Measurements from ENCODE around the gene URB2. TPM values are rescaled to one million over a fixed set of nuclear protein-coding genes. Genes with fewer than 3 reads are reported as not detected.
"Not testable (repeated sequence)": the region's sequence is repeated elsewhere in the genome, so short reads cannot be mapped to it uniquely, and the experiment has no call there.

Gene URB2
- total RNA-seq, 4 donors from 2014 or later: 2.6 to 6.5 (median 3.2) TPM

DNA sequence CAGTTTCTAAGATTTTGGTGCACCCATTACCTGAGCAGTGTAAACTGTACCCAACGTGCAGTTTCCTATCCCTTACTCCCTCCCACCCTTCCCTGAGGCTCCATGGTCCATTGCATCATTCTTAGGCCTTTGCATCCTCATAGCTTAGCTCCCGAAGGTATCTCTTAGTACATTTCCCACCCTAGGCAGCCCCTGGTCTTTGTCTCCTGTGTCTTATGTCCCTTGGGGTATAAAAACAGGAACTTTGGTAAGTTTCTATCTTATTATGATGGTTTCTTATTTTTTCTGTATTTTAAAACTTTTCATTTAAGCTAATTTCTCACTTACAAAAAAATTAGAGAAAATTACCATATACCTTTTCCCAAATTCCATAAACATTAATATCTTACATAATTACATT, 78.1 kb downstream of the URB2 start:
- Histone ChIP-seq H3K4me1 (no peaks in the 10 kb centered on the region), H3K9me3 (peaks cover 0 to 8% of the 10 kb centered on the region in 2 donors), H3K36me3 (no peaks in the 10 kb centered on the region), H3K27me3 (no peaks in the 10 kb centered on the region), H3K4me3 (no peak overlapping the region), H3K27ac (no peak overlapping the region)
- no peak for DNase-seq
- 71 to 85% methylated on average over 2 of the region's 2 CpGs for WGBS, 2 donors (ENCODE audit: low coverage in 1 of 2)
- no peak for TF ChIP-seq EP300 (IDR thresholded peaks at IDR 0.05; ENCODE audit: low read depth)
- intact Hi-C loops (cut with DNase I; ENCODE audit: low total_unique reads): no loop called here
- in situ Hi-C loops (cut with MboI; ENCODE audit: low pct_ligation_motif_present in 1 of 4, low pct_unique_long_range_greater_than_20kb in 1 of 4, low sequenced_read_pairs in 3 of 4): no loop called here

GRCh38 chr1:229705152-229705551, 79.1 kb downstream of the URB2 start:
- H3K36me3 ChIP-seq; H3K4me1 ChIP-seq; DNase-seq; H3K27ac ChIP-seq; H3K27me3 ChIP-seq; intact Hi-C loops (cut with DNase I; ENCODE audit: low total_unique reads); in situ Hi-C loops (cut with MboI; ENCODE audit: low pct_ligation_motif_present in 1 of 4, low pct_unique_long_range_greater_than_20kb in 1 of 4, low sequenced_read_pairs in 3 of 4); H3K4me3 ChIP-seq; H3K9me3 ChIP-seq: not testable (repeated sequence)
- WGBS, 2 donors (ENCODE audit: low coverage in 1 of 2): 87 to 100% methylated on average over 2 of the region's 2 CpGs

GRCh38 chr1:229707127-229707526, 81.1 kb downstream of the URB2 start:
- DNase-seq; intact Hi-C loops (cut with DNase I; ENCODE audit: low total_unique reads); H3K36me3 ChIP-seq; in situ Hi-C loops (cut with MboI; ENCODE audit: low pct_ligation_motif_present in 1 of 4, low pct_unique_long_range_greater_than_20kb in 1 of 4, low sequenced_read_pairs in 3 of 4); H3K9me3 ChIP-seq; H3K4me3 ChIP-seq; H3K27ac ChIP-seq; H3K4me1 ChIP-seq; H3K27me3 ChIP-seq: not testable (repeated sequence)
- WGBS, 2 donors (ENCODE audit: low coverage in 1 of 2): 74 to 90% methylated on average over 2 to 6 of the region's 6 CpGs

DNA sequence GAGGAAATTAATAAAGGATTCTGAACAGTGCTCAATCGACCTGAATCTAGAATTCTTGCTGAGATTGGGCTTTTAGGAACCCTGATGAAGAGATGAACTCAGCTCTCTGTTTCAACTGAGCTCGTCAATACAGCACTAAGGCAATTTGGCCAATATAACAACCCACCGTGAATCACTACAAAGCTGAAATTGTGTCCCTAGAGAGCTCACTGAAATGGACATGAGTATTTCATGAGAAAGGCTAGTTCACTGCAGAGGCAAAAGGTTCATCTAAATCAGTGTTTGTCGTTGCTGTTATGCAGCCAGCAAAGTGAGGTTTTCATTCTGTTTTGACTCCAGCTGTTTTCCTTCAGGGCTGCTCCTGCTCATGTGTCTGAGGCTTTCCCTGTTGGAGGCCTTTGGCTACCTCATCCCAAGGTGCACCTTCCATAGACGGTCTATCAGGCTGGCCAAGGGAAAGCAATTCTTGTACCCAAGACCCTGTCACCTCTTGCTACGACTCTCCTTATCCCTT, 83.5 kb downstream of the URB2 start:
- no peak overlapping the region for H3K27ac ChIP-seq
- H3K9me3 ChIP-seq: peaks cover 0 to 8% of the 10 kb centered on the region in 2 donors
- TF ChIP-seq, protein P1, sequence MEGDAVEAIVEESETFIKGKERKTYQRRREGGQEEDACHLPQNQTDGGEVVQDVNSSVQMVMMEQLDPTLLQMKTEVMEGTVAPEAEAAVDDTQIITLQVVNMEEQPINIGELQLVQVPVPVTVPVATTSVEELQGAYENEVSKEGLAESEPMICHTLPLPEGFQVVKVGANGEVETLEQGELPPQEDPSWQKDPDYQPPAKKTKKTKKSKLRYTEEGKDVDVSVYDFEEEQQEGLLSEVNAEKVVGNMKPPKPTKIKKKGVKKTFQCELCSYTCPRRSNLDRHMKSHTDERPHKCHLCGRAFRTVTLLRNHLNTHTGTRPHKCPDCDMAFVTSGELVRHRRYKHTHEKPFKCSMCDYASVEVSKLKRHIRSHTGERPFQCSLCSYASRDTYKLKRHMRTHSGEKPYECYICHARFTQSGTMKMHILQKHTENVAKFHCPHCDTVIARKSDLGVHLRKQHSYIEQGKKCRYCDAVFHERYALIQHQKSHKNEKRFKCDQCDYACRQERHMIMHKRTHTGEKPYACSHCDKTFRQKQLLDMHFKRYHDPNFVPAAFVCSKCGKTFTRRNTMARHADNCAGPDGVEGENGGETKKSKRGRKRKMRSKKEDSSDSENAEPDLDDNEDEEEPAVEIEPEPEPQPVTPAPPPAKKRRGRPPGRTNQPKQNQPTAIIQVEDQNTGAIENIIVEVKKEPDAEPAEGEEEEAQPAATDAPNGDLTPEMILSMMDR (IDR thresholded peaks at IDR 0.05): no peak
- TF ChIP-seq EP300 (IDR thresholded peaks at IDR 0.05; ENCODE audit: low read depth) (no peak), POLR2A (IDR thresholded peaks at IDR 0.05) (no peak), POLR2AphosphoS5 (IDR thresholded peaks at IDR 0.05) (no peak)
- in situ Hi-C loops (cut with MboI; ENCODE audit: low pct_ligation_motif_present in 1 of 4, low pct_unique_long_range_greater_than_20kb in 1 of 4, low sequenced_read_pairs in 3 of 4) (no loop called here), intact Hi-C loops (cut with DNase I; ENCODE audit: low total_unique reads) (no loop called here)
- DNase-seq: no peak
- H3K4me3 ChIP-seq: no peak overlapping the region
- H3K27me3 ChIP-seq: no peaks in the 10 kb centered on the region
- H3K4me1 ChIP-seq: no peaks in the 10 kb centered on the region
- no peaks in the 10 kb centered on the region for H3K36me3 ChIP-seq
- 73 to 100% methylated on average over 3 to 6 of the region's 6 CpGs for WGBS, 2 donors (ENCODE audit: low coverage in 1 of 2)

Other genes with a start within 250 kb of the URB2 start
- gene ACTA1, start 192.2 kb upstream of the URB2 start, total RNA-seq: 10 to 100 TPM in 1 of 4 donors, under 1 TPM in 1, not detected in 2; 0.95 to 17.5 TPM
- gene NUP133, start 117.9 kb upstream of the URB2 start, total RNA-seq: 100 to 1,000 TPM in 1 of 4 donors, 10 to 100 TPM in 3; 14.6 to 118 (median 22.9) TPM
- gene ABCB10, start 67.5 kb upstream of the URB2 start, total RNA-seq: 10 to 100 TPM in 3 of 4 donors, 1 to 10 TPM in 1; 4.5 to 22.5 (median 18.9) TPM
- 10 to 100 TPM; 10.7 to 22.1 (median 15.4) TPM for gene TAF5L, start 125 bp upstream of the URB2 start, total RNA-seq